ENCODE data around the gene FHAD1.

Gene FHAD1

DNA sequence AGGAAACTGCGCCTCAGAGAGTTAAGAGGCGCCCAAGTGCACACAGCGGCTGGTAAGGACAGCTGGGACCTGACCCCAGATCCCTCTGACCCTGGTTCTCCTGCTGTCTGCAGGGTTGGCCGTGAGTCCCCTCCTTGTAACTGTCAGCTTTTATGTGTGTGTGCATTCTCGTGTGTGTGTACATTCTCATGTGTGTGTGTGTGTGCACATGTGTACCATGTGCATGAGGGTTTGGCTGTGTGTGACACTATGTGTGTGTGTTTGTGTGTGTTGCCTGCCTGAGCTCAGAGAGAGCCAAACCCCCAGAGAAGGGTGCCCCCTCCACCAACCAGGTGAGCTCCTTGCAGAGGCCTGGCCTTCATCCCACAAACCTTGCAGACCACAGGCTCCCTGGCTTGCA is 136.8 kb downstream of the FHAD1 start:
- peaks cover 5% of the 10 kb centered on the region for H3K4me1 ChIP-seq (ENCODE audit: insufficient read depth, low read length, severe bottlenecking)
- H3K36me3 ChIP-seq (ENCODE audit: insufficient read depth, low read length): no peaks in the 10 kb centered on the region
- no peak overlapping the region for H3K4me3 ChIP-seq (ENCODE audit: low read depth, low read length, poor library complexity, severe bottlenecking)
- no peaks in the 10 kb centered on the region for H3K9me2 ChIP-seq (ENCODE audit: low read depth, low read length)
- no peak overlapping the region for H3K9ac ChIP-seq (ENCODE audit: low read length)
- H3K27ac ChIP-seq (ENCODE audit: low read depth, low read length, poor library complexity, severe bottlenecking): no peak overlapping the region
- H4K20me1 ChIP-seq (ENCODE audit: insufficient read depth, low read length): no peaks in the 10 kb centered on the region
- no peak overlapping the region for H2AFZ ChIP-seq (ENCODE audit: low read length)
- no peaks in the 10 kb centered on the region for H3F3A ChIP-seq (ENCODE audit: insufficient read depth, low read length)
- H3K4me2 ChIP-seq (ENCODE audit: low read length): peak overlapping the region; percentile 61; the same call in 1 of the 2 replicates
- peaks cover 4% of the 10 kb centered on the region; the same call in 1 of the 2 replicates for H3K27me3 ChIP-seq (ENCODE audit: insufficient read depth, low read length)
- TF ChIP-seq EZH2 (IDR thresholded peaks at IDR 0.05; ENCODE audit: borderline replicate concordance, low read length): no peak
- TF ChIP-seq, protein P1, sequence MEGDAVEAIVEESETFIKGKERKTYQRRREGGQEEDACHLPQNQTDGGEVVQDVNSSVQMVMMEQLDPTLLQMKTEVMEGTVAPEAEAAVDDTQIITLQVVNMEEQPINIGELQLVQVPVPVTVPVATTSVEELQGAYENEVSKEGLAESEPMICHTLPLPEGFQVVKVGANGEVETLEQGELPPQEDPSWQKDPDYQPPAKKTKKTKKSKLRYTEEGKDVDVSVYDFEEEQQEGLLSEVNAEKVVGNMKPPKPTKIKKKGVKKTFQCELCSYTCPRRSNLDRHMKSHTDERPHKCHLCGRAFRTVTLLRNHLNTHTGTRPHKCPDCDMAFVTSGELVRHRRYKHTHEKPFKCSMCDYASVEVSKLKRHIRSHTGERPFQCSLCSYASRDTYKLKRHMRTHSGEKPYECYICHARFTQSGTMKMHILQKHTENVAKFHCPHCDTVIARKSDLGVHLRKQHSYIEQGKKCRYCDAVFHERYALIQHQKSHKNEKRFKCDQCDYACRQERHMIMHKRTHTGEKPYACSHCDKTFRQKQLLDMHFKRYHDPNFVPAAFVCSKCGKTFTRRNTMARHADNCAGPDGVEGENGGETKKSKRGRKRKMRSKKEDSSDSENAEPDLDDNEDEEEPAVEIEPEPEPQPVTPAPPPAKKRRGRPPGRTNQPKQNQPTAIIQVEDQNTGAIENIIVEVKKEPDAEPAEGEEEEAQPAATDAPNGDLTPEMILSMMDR (IDR thresholded peaks at IDR 0.05; ENCODE audit: low read length): no peak
- H3K79me2 ChIP-seq (ENCODE audit: insufficient read depth, low read length): no peaks in the 10 kb centered on the region
- no peaks in the 10 kb centered on the region for H3K9me3 ChIP-seq (ENCODE audit: low read length)

GRCh38 chr1:15384301-15384901 is 137.4 kb downstream of the FHAD1 start:
- Histone ChIP-seq H3K79me2 (ENCODE audit: insufficient read depth, low read length) (no peaks in the 10 kb centered on the region), H3K9me3 (ENCODE audit: low read length) (no peaks in the 10 kb centered on the region), H3F3A (ENCODE audit: insufficient read depth, low read length) (no peaks in the 10 kb centered on the region), H3K36me3 (ENCODE audit: insufficient read depth, low read length) (no peaks in the 10 kb centered on the region), H3K9me2 (ENCODE audit: low read depth, low read length) (no peaks in the 10 kb centered on the region), H3K4me2 (ENCODE audit: low read length) (peak overlapping the region; percentile 61), H3K4me3 (ENCODE audit: low read depth, low read length, poor library complexity, severe bottlenecking) (peak overlapping the region; percentile 23), H3K27me3 (ENCODE audit: insufficient read depth, low read length) (peaks cover 4% of the 10 kb centered on the region; the same call in 1 of the 2 replicates), H3K4me1 (ENCODE audit: insufficient read depth, low read length, severe bottlenecking) (peaks cover 5% of the 10 kb centered on the region), H2AFZ (ENCODE audit: low read length) (no peak overlapping the region), H3K9ac (ENCODE audit: low read length) (no peak overlapping the region), H3K27ac (ENCODE audit: low read depth, low read length, poor library complexity, severe bottlenecking) (no peak overlapping the region), H4K20me1 (ENCODE audit: insufficient read depth, low read length) (no peaks in the 10 kb centered on the region)
- no peak for TF ChIP-seq EZH2 (IDR thresholded peaks at IDR 0.05; ENCODE audit: borderline replicate concordance, low read length)
- TF ChIP-seq, protein P1 (IDR thresholded peaks at IDR 0.05; ENCODE audit: low read length): no peak

DNA sequence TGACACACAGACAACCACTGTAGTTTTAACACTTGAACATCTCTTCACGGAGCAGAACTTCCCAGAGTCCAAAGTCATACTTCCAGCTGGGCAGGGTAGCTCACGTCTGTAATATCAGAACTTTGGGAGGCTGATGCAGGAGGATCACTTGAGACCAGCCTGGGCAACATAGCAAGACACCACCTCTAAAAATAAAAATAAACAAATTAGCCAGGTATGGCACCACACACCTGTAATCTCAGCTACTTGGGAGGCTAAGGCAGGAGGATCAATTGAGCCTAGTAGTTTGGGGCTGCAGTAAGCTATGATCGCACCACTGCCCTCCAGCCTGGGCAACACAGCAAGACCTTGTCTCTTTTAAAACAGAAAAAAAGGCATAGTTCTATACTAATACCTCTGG is 138.4 kb downstream of the FHAD1 start:
- H3K9me3 ChIP-seq (ENCODE audit: low read length): no peaks in the 10 kb centered on the region
- H3K4me3 ChIP-seq (ENCODE audit: low read depth, low read length, poor library complexity, severe bottlenecking): no peak overlapping the region
- H3K9me2 ChIP-seq (ENCODE audit: low read depth, low read length): no peaks in the 10 kb centered on the region
- H4K20me1 ChIP-seq (ENCODE audit: insufficient read depth, low read length): no peaks in the 10 kb centered on the region
- no peaks in the 10 kb centered on the region for H3K36me3 ChIP-seq (ENCODE audit: insufficient read depth, low read length)
- H3K79me2 ChIP-seq (ENCODE audit: insufficient read depth, low read length): no peaks in the 10 kb centered on the region
- no peak overlapping the region for H3K9ac ChIP-seq (ENCODE audit: low read length)
- no peak overlapping the region for H2AFZ ChIP-seq (ENCODE audit: low read length)
- no peak overlapping the region for H3K4me2 ChIP-seq (ENCODE audit: low read length)
- no peak overlapping the region for H3K27ac ChIP-seq (ENCODE audit: low read depth, low read length, poor library complexity, severe bottlenecking)
- TF ChIP-seq EZH2 (IDR thresholded peaks at IDR 0.05; ENCODE audit: borderline replicate concordance, low read length): no peak
- TF ChIP-seq, protein P1 (IDR thresholded peaks at IDR 0.05; ENCODE audit: low read length): no peak
- H3K27me3 ChIP-seq (ENCODE audit: insufficient read depth, low read length): peaks cover 4% of the 10 kb centered on the region; the same call in 1 of the 2 replicates
- no peaks in the 10 kb centered on the region for H3F3A ChIP-seq (ENCODE audit: insufficient read depth, low read length)
- H3K4me1 ChIP-seq (ENCODE audit: insufficient read depth, low read length, severe bottlenecking): peaks cover 5% of the 10 kb centered on the region

Data from OCI-LY1 (cell line).